Fibroblast of lung (primary cell): Measurements from ENCODE around the gene PTPN14. TPM values are rescaled to one million over a fixed set of nuclear protein-coding genes. Genes with fewer than 3 reads are reported as not detected.

Experiments used
- DNase-seq, 2 donors: peaks; one replicate each; pipeline versions ENCODE4 v3.0.0 to v3.0.0-alpha.2; 2010; ENCODE audit warnings: low read depth in 2 of 2
- H2AFZ ChIP-seq: 2 replicates; pipeline ENCODE4 v1.5.1; 2012; ENCODE audit warnings: low read length, control low read depth, inconsistent platforms
- H3K27ac ChIP-seq: 2 replicates; pipeline ENCODE4 v1.5.1; 2011; ENCODE audit warnings: low read length, control low read depth; ENCODE audit not compliant: insufficient read depth
- H3K27me3 ChIP-seq: 2 replicates; pipeline ENCODE4 v1.5.1; 2011; ENCODE audit warnings: mild to moderate bottlenecking, low read length; ENCODE audit not compliant: control insufficient read depth, insufficient read depth
- H3K36me3 ChIP-seq: 2 replicates; pipeline ENCODE4 v1.5.1; 2011; ENCODE audit warnings: low read length; ENCODE audit not compliant: control insufficient read depth, insufficient read depth
- H3K4me1 ChIP-seq: 2 replicates; pipeline ENCODE4 v1.5.1; 2011; ENCODE audit warnings: low read length; ENCODE audit not compliant: control insufficient read depth, insufficient read depth; ENCODE audit errors: extremely low read depth
- H3K4me2 ChIP-seq: 2 replicates; pipeline ENCODE4 v1.5.1; 2011; ENCODE audit warnings: low read length, control low read depth; ENCODE audit not compliant: insufficient read depth; ENCODE audit errors: extremely low read depth
- H3K4me3 ChIP-seq, 4 experiments: fragments of 200-600 bp in 1 of 4; sonication (generic) in 1 of 4; replicated peaks in 1 of 4; 2 replicates each; pipeline ENCODE4 v1.5.1; 2011 to 2016; ENCODE audit warnings: low read length in 4 of 4, low read depth in 3 of 4, mild to moderate bottlenecking in 3 of 4, control low read depth in 2 of 4, inconsistent platforms in 1 of 4, mixed read lengths in 1 of 4; ENCODE audit not compliant: insufficient read depth in 1 of 4; ENCODE audit errors: control extremely low read depth in 1 of 4
- H3K79me2 ChIP-seq: 2 replicates; pipeline ENCODE4 v1.5.1; 2012; ENCODE audit warnings: mild to moderate bottlenecking, low read length, inconsistent platforms; ENCODE audit not compliant: control insufficient read depth, insufficient read depth
- H3K9ac ChIP-seq: 2 replicates; pipeline ENCODE4 v1.5.1; 2011; ENCODE audit warnings: mild to moderate bottlenecking, low read length, control low read depth; ENCODE audit not compliant: insufficient read depth
- H3K9me3 ChIP-seq: 2 replicates; pipeline ENCODE4 v1.5.1; 2012; ENCODE audit warnings: low read depth, low read length; ENCODE audit not compliant: control insufficient read depth, insufficient read depth
- H4K20me1 ChIP-seq: 2 replicates; pipeline ENCODE4 v1.5.1; 2011; ENCODE audit warnings: low read length; ENCODE audit not compliant: control insufficient read depth, insufficient read depth; ENCODE audit errors: extremely low read depth
- EZH2 ChIP-seq: IDR thresholded peaks from 2 replicates; pipeline ENCODE4 v1.5.1; 2012; ENCODE audit warnings: low read length, control low read depth, mild to moderate bottlenecking; ENCODE audit errors: missing control alignments
- polyA plus RNA-seq, 2 donors: library from polyadenylated mRNA; depleted of rRNA in 1 of 2; stranded (reverse) in 1 of 2; unstranded in 1 of 2; fragments of >200 nt; gene quantifications; 2 replicates each; pipeline ENCODE4 v1.2.1, GENCODE V29; 2011 to 2012; ENCODE audit warnings: missing spikeins in 1 of 2
- total RNA-seq: library from RNA; depleted of rRNA; stranded (reverse); fragments of >200 nt; gene quantifications from 2 replicates; pipeline ENCODE4 v1.2.1, GENCODE V29; 2014
- TF ChIP-seq, protein P1 (sequence below), 2 donors: IDR thresholded peaks in 1 of 2; conservative IDR thresholded peaks in 1 of 2; 1 replicate in 1 of 2; 2 replicates in 1 of 2; pipeline ENCODE4 v1.5.1; 2011 to 2012; ENCODE audit warnings: low read length in 2 of 2, control low read depth in 1 of 2, inconsistent platforms in 1 of 2, low read depth in 1 of 2, mild to moderate bottlenecking in 1 of 2

The PTPN14 gene
- total and polyA plus RNA-seq, 2 donors (not counting 1 experiment from before 2014, with no cell fraction given): 38.7 to 56.1 TPM

GRCh38 chr1:214438075-214438474 lies 113.3 kb downstream of the PTPN14 start:
- Histone ChIP-seq H2AFZ (no peak overlapping the region), H3K27ac (no peak overlapping the region), H3K27me3 (no peaks in the 10 kb centered on the region), H3K79me2 (peaks cover 25% of the 10 kb centered on the region), H3K9ac (no peak overlapping the region), H3K9me3 (no peaks in the 10 kb centered on the region), H3K4me2 (no peak overlapping the region), H3K4me3 (no peak overlapping the region), H3K4me1 (no peaks in the 10 kb centered on the region), H4K20me1 (no peaks in the 10 kb centered on the region), H3K36me3 (no peaks in the 10 kb centered on the region)
- DNase-seq: no peak
- TF ChIP-seq EZH2: no peak
- TF ChIP-seq, protein P1, sequence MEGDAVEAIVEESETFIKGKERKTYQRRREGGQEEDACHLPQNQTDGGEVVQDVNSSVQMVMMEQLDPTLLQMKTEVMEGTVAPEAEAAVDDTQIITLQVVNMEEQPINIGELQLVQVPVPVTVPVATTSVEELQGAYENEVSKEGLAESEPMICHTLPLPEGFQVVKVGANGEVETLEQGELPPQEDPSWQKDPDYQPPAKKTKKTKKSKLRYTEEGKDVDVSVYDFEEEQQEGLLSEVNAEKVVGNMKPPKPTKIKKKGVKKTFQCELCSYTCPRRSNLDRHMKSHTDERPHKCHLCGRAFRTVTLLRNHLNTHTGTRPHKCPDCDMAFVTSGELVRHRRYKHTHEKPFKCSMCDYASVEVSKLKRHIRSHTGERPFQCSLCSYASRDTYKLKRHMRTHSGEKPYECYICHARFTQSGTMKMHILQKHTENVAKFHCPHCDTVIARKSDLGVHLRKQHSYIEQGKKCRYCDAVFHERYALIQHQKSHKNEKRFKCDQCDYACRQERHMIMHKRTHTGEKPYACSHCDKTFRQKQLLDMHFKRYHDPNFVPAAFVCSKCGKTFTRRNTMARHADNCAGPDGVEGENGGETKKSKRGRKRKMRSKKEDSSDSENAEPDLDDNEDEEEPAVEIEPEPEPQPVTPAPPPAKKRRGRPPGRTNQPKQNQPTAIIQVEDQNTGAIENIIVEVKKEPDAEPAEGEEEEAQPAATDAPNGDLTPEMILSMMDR (conservative IDR thresholded peaks at IDR 0.05 in 1 of 2, IDR thresholded peaks at IDR 0.05 in 1 of 2; ENCODE audit: low read depth in 1 of 2, low read length in 2 of 2): no peak

DNA sequence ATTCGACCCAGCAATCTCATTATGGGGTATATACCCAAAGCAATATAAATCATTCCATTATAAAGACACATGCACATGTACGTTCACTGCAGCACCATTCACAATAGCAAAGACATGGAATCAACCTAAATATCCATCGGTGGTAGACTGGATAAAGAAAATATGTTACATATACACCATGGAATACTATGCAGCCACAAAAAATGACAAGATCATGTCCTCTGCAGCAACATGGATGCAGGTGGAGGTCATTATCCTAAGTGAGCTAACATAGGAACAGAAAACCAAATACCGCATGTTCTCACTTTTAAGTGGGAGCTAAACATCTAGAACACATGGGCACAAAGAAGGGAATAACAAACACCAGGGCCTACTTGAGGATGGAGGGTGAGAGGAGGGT lies 115.5 kb downstream of the PTPN14 start:
- H3K27ac ChIP-seq: no peak overlapping the region
- no peak for TF ChIP-seq EZH2
- TF ChIP-seq, protein P1 (conservative IDR thresholded peaks at IDR 0.05 in 1 of 2, IDR thresholded peaks at IDR 0.05 in 1 of 2; ENCODE audit: low read depth in 1 of 2, low read length in 2 of 2): no peak
- no peak for DNase-seq
- no peak overlapping the region for H3K4me2 ChIP-seq
- H3K4me3 ChIP-seq: no peak overlapping the region
- peaks cover 19% of the 10 kb centered on the region for H3K79me2 ChIP-seq
- H3K27me3 ChIP-seq: no peaks in the 10 kb centered on the region
- no peaks in the 10 kb centered on the region for H4K20me1 ChIP-seq
- H3K4me1 ChIP-seq: no peaks in the 10 kb centered on the region
- H3K36me3 ChIP-seq: no peaks in the 10 kb centered on the region
- H2AFZ ChIP-seq: no peak overlapping the region
- H3K9me3 ChIP-seq: no peaks in the 10 kb centered on the region
- H3K9ac ChIP-seq: no peak overlapping the region

- DNase-seq: no peak
Measured at GRCh38 chr1:214432245-214432644, 119.2 kb downstream of the PTPN14 start.

More at GRCh38 chr1:214432245-214432644, 119.2 kb downstream of the PTPN14 start:
- TF ChIP-seq EZH2: no peak
- TF ChIP-seq, protein P1 (conservative IDR thresholded peaks at IDR 0.05 in 1 of 2, IDR thresholded peaks at IDR 0.05 in 1 of 2; ENCODE audit: low read depth in 1 of 2, low read length in 2 of 2): no peak
- Histone ChIP-seq H3K4me1 (peaks cover 16% of the 10 kb centered on the region), H3K4me2 (no peak overlapping the region), H3K27ac (no peak overlapping the region), H3K4me3 (no peak overlapping the region), H3K9me3 (no peaks in the 10 kb centered on the region), H3K36me3 (no peaks in the 10 kb centered on the region), H3K79me2 (peaks cover 22% of the 10 kb centered on the region), H3K9ac (no peak overlapping the region), H2AFZ (no peak overlapping the region), H3K27me3 (no peaks in the 10 kb centered on the region), H4K20me1 (no peaks in the 10 kb centered on the region)
